Ishikawa (cell line): ENCODE measurements around the gene LMO2.

Source experiments
- CEBPB ChIP-seq: IDR thresholded peaks from 2 replicates; pipeline ENCODE4 v1.6.1; 2012
- CREB1 ChIP-seq: IDR thresholded peaks from 2 replicates; pipeline ENCODE4 v1.6.1; 2012; ENCODE audit warnings: low read depth
- EGR1 ChIP-seq: IDR thresholded peaks from 2 replicates; pipeline ENCODE4 v1.6.1; 2012
- EP300 ChIP-seq: IDR thresholded peaks from 2 replicates; pipeline ENCODE4 v1.6.1; 2012; ENCODE audit warnings: borderline replicate concordance
- FOXM1 ChIP-seq: IDR thresholded peaks from 2 replicates; pipeline ENCODE4 v1.6.1; 2012; ENCODE audit warnings: low read depth, borderline replicate concordance
- NFIC ChIP-seq: IDR thresholded peaks from 2 replicates; pipeline ENCODE4 v1.6.1; 2012
- RAD21 ChIP-seq: IDR thresholded peaks from 2 replicates; pipeline ENCODE4 v1.6.1; 2012; ENCODE audit warnings: low read depth
- TAF1 ChIP-seq: IDR thresholded peaks from 2 replicates; pipeline ENCODE4 v1.6.1; 2012; ENCODE audit warnings: low read depth, mild to moderate bottlenecking
- TCF12 ChIP-seq: IDR thresholded peaks from 2 replicates; pipeline ENCODE4 v1.6.1; 2012; ENCODE audit warnings: low read depth
- TEAD4 ChIP-seq: IDR thresholded peaks from 2 replicates; pipeline ENCODE4 v1.6.1; 2012
- YY1 ChIP-seq: IDR thresholded peaks from 2 replicates; pipeline ENCODE4 v1.6.1; 2012; ENCODE audit warnings: low read depth
- ZBTB7A ChIP-seq: IDR thresholded peaks from 2 replicates; pipeline ENCODE4 v1.6.1; 2012; ENCODE audit warnings: low read depth
- TF ChIP-seq, protein P1 (sequence below): IDR thresholded peaks from 2 replicates; pipeline ENCODE4 v1.6.1; 2012; ENCODE audit warnings: low read depth, mild to moderate bottlenecking
- TF ChIP-seq, protein P2 (sequence below): IDR thresholded peaks from 2 replicates; pipeline ENCODE4 v1.6.1; 2012
- TF ChIP-seq, protein P3 (sequence below): IDR thresholded peaks from 2 replicates; pipeline ENCODE4 v1.6.1; 2012

The LMO2 gene

DNA sequence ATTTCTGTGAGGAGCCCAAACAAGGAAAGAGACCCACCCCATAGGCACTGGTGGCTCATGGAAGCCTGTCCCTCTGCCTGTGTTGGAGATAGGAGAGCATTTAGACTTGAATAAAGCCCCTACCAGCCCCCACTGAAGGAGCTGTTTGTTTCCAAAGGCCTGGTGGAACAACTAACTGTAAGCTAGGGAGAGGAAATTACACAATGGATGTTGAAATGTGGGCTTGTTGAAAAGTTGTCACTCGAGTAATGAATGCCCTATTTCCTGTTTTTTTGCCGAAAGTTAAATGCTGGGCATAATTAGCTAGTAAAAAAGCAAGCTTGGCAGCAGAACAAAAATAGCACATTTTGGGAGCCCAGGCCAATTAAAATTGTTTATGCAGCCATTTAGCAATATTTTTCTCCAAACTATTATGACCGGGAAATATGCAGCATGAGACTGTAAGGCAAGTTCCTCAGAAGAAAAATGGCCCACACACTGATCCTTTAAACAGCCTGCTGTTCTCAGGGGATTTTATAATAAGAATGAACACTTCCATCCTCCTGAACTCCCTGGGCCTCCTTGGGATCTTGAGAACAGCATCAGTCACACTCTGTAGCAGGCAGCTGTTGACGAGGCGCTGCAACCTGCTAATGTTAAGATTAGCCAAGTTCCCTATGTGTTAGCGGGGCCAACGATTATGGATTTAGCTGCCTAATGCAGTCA, 38.6 kb upstream of the LMO2 start:
- TF ChIP-seq RAD21 (no peak), FOXM1 (no peak), TCF12 (no peak), CREB1 (no peak), ZBTB7A (no peak), EP300 (no peak), CEBPB (no peak), YY1 (no peak), TEAD4 (no peak), NFIC (no peak), EGR1 (no peak), TAF1 (no peak)
- TF ChIP-seq, protein P1, sequence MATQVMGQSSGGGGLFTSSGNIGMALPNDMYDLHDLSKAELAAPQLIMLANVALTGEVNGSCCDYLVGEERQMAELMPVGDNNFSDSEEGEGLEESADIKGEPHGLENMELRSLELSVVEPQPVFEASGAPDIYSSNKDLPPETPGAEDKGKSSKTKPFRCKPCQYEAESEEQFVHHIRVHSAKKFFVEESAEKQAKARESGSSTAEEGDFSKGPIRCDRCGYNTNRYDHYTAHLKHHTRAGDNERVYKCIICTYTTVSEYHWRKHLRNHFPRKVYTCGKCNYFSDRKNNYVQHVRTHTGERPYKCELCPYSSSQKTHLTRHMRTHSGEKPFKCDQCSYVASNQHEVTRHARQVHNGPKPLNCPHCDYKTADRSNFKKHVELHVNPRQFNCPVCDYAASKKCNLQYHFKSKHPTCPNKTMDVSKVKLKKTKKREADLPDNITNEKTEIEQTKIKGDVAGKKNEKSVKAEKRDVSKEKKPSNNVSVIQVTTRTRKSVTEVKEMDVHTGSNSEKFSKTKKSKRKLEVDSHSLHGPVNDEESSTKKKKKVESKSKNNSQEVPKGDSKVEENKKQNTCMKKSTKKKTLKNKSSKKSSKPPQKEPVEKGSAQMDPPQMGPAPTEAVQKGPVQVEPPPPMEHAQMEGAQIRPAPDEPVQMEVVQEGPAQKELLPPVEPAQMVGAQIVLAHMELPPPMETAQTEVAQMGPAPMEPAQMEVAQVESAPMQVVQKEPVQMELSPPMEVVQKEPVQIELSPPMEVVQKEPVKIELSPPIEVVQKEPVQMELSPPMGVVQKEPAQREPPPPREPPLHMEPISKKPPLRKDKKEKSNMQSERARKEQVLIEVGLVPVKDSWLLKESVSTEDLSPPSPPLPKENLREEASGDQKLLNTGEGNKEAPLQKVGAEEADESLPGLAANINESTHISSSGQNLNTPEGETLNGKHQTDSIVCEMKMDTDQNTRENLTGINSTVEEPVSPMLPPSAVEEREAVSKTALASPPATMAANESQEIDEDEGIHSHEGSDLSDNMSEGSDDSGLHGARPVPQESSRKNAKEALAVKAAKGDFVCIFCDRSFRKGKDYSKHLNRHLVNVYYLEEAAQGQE, result no peak
- TF ChIP-seq, protein P2, sequence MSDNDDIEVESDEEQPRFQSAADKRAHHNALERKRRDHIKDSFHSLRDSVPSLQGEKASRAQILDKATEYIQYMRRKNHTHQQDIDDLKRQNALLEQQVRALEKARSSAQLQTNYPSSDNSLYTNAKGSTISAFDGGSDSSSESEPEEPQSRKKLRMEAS, result no peak
- TF ChIP-seq, protein P3, sequence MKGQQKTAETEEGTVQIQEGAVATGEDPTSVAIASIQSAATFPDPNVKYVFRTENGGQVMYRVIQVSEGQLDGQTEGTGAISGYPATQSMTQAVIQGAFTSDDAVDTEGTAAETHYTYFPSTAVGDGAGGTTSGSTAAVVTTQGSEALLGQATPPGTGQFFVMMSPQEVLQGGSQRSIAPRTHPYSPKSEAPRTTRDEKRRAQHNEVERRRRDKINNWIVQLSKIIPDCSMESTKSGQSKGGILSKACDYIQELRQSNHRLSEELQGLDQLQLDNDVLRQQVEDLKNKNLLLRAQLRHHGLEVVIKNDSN, result no peak

DNA sequence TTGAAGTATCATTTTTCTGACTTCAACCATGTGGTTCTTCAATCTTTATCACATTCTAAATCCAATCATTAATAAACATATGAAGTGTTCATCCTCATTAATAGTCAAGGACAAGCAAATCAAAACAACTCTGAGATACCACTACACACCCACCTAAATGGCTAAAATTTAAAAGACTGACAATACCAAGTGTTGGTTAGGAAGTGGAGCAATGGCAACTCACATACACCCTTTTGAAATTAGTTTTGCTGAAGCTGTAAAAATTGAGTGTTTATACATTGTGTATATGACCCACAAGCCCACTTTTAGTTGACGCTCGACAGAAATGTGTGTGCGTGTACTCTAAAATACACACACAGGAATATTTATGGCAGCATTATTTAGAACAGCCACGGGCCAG, 36.7 kb upstream of the LMO2 start:
- TF ChIP-seq, protein P1, result no peak
- TF ChIP-seq YY1 (no peak), TCF12 (no peak), RAD21 (no peak)

DNA sequence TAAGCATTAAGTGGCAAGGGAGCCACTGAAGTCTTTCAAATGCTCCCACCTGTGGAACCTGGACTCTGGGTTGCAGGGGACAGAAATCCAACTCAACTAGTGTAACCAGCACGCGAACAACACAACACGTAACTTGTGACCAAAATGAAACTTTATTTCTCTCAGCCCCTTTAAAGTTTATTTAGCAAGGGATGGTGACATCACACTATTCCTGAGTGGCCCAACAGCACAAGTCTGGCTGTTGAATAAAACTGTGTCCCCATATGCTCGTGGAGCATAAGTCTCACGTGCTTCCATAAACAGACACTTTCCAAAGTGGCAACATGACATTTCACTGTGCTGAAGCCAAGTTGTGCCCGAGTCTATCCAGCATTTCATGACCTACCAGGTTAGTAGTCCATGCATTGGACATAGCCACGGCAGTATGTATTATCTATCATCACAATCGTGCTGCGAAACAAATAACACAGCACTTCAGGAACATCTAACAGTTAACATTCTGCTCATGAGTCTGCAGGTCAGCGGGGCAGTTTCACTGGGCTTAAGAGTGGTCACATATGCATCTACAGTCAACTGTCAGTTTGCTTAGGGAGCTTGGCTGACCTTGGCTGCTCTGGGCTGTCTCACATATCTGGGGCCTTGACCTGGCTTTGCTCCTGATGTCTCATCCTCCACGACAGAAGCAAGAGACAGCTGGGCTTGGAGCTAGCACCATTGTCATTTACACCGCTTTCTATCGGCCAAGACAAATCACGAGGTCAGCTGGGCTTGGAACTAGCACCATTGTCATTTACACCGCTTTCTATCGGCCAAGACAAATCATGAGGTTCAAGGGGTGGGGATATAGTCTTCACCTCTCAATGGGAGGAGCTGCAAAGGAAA, 35.0 kb upstream of the LMO2 start:
- TF ChIP-seq EP300, result no peak
- TF ChIP-seq NFIC, result no peak
- no peak for TF ChIP-seq CEBPB
- no peak for TF ChIP-seq TCF12
- TF ChIP-seq RAD21, result no peak
- no peak for TF ChIP-seq YY1
- no peak for TF ChIP-seq TEAD4
- TF ChIP-seq EGR1, result no peak
- TF ChIP-seq, protein P3, result no peak
- TF ChIP-seq, protein P1, result no peak
- no peak for TF ChIP-seq TAF1
- TF ChIP-seq, protein P2, result no peak
- no peak for TF ChIP-seq CREB1
- no peak for TF ChIP-seq ZBTB7A
- TF ChIP-seq FOXM1, result no peak

DNA sequence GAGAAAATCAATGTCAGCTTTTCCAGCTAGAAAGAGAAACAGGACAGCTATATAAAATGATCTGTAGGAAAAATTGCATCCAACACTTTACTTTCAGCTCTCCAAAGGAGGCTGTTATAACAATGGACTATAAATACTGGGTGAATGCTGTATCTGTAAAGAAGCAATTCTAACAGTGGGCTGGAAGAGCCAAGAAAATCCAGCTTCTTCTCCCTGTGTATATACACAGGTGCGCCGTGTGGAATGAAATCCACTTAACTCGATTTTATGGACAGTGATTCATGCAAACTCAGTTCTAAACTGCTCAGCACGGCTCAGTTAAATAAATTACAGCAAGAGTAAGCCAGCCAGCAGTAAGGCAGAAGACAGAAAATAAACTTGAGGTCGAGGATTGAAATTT, 32.5 kb upstream of the LMO2 start:
- TF ChIP-seq, protein P3, result no peak
- no peak for TF ChIP-seq CEBPB
- no peak for TF ChIP-seq EGR1
- TF ChIP-seq, protein P2, result no peak
- TF ChIP-seq ZBTB7A, result no peak
- TF ChIP-seq TEAD4, result no peak
- TF ChIP-seq EP300, result no peak
- TF ChIP-seq TAF1, result no peak
- no peak for TF ChIP-seq RAD21
